HepG2 (cell line): ENCODE data around the gene PAM16. TPM values are rescaled to one million over a fixed set of nuclear protein-coding genes. Genes with fewer than 3 reads are reported as not detected.

Experiments used
- ATAC-seq: fragments of 200-7000 bp; cut with Tn5 transposase; 3 replicates; pipeline ENCODE4 v1.9.1; 2020; ENCODE audit warnings: mild to moderate bottlenecking, moderate library complexity
- BruUV-seq: library from RNA; stranded (reverse); fragments of 400-500 nt; replicated peaks from 2 replicates; lab custom pipeline; 2021; lab: Mats Ljungman, UMichigan
- CTCF ChIA-PET: fragments of 300-600 bp; formaldehyde crosslinking; extraction: SDS; loops from one replicate; lab custom pipeline; 2021; ENCODE audit warnings: low total read pairs, inconsistent platforms, low intra/inter-chr PET ratio; lab: Yijun Ruan, JAX
- POLR2A ChIA-PET: fragments of 350-600 bp; sonication (Branson Sonifier 250); formaldehyde crosslinking; loops from one replicate; lab custom pipeline; 2020; ENCODE audit warnings: antibody characterized with exemption, inconsistent platforms; lab: Yijun Ruan, JAX
- DNase-seq: peaks from one replicate; pipeline ENCODE4 v3.0.0-alpha.2; 2015; ENCODE audit warnings: low spot score
- FAIRE-seq: peaks from 3 replicates; lab custom pipeline; 2011; peaks lifted over from hg19 to GRCh38; lab: Jason Lieb, UNC
- H2AFZ ChIP-seq: one replicate; pipeline ENCODE4 v1.6.1; 2011; ENCODE audit warnings: low read length, inconsistent platforms
- H3K27ac ChIP-seq: fragments of 300-600 bp; 3 replicates; pipeline ENCODE4 v1.8.0; 2011; ENCODE audit warnings: mixed run types, mild to moderate bottlenecking, mixed read lengths, low read length, inconsistent platforms; ENCODE audit not compliant: insufficient read depth; ENCODE audit errors: extremely low read length
- H3K27me3 ChIP-seq, 2 experiments: fragments of 200-600 bp in 1 of 2; 2 replicates in 1 of 2; 3 replicates in 1 of 2; pipeline versions ENCODE4 v1.6.0 to v1.8.0; 2011; ENCODE audit warnings: low read length in 2 of 2, mild to moderate bottlenecking in 2 of 2, moderate library complexity in 2 of 2, inconsistent platforms in 1 of 2; ENCODE audit not compliant: insufficient read depth in 2 of 2, control insufficient read depth in 1 of 2
- H3K36me3 ChIP-seq, 2 experiments: fragments of 200-600 bp in 1 of 2; replicated peaks in 1 of 2; 2 replicates in 1 of 2; 3 replicates in 1 of 2; pipeline versions ENCODE4 v1.5.1 to v1.8.0; 2011; ENCODE audit warnings: low read length in 2 of 2, inconsistent platforms in 1 of 2; ENCODE audit not compliant: insufficient read depth in 2 of 2, control insufficient read depth in 1 of 2
- H3K4me1 ChIP-seq: 2 replicates; pipeline ENCODE4 v1.5.1; 2012; ENCODE audit warnings: low read length, inconsistent platforms; ENCODE audit not compliant: insufficient read depth
- H3K4me2 ChIP-seq: 2 replicates; pipeline ENCODE4 v1.6.0; 2011; ENCODE audit warnings: low read depth, low read length, inconsistent platforms
- H3K4me3 ChIP-seq, 3 experiments: fragments of 200-600 bp in 1 of 3; sonication (generic), shearing (Covaris generic) in 1 of 3; replicated peaks in 1 of 3; 2 replicates each; pipeline ENCODE4 v1.5.1; 2011 to 2016; ENCODE audit warnings: low read length in 3 of 3, inconsistent platforms in 2 of 3, low read depth in 2 of 3, mild to moderate bottlenecking in 2 of 3, control low read depth in 1 of 3, mixed read lengths in 1 of 3; ENCODE audit not compliant: insufficient read depth in 1 of 3
- H3K79me2 ChIP-seq: one replicate; pipeline ENCODE4 v1.6.1; 2011; ENCODE audit warnings: low read length, inconsistent platforms; ENCODE audit not compliant: insufficient read depth
- H3K9ac ChIP-seq: 2 replicates; pipeline ENCODE4 v1.6.0; 2011; ENCODE audit warnings: mild to moderate bottlenecking, low read depth, low read length, inconsistent platforms; ENCODE audit not compliant: insufficient read depth
- H3K9me3 ChIP-seq: 2 replicates; pipeline ENCODE4 v1.5.1; 2012; ENCODE audit warnings: mild to moderate bottlenecking, low read length
- H4K20me1 ChIP-seq: 2 replicates; pipeline ENCODE4 v1.6.0; 2011; ENCODE audit warnings: inconsistent platforms, mild to moderate bottlenecking, low read length, moderate library complexity; ENCODE audit not compliant: insufficient read depth
- BORCS8-MEF2B ChIP-seq: sonication (generic); formaldehyde crosslinking; IDR thresholded peaks from 2 replicates; pipeline ENCODE4 v1.8.0; 2022; ENCODE audit warnings: mild to moderate bottlenecking, missing genetic modification reagents
- ETV5 ChIP-seq: IDR thresholded peaks from 2 replicates; pipeline ENCODE4 v1.6.1; 2018; ENCODE audit warnings: missing biosample characterization, missing genetic modification reagents, inconsistent platforms, borderline replicate concordance
- FOXO1 ChIP-seq: sonication (generic); formaldehyde crosslinking; IDR thresholded peaks from 2 replicates; pipeline ENCODE4 v1.4.0; 2020; ENCODE audit warnings: missing genetic modification reagents
- GLMP ChIP-seq: sonication (generic); formaldehyde crosslinking; IDR thresholded peaks from 2 replicates; pipeline ENCODE4 v1.9.0; 2021; ENCODE audit warnings: missing genetic modification reagents, mild to moderate bottlenecking, borderline replicate concordance
- HOXA5 ChIP-seq: sonication (generic); formaldehyde crosslinking; IDR thresholded peaks from 2 replicates; pipeline ENCODE4 v1.4.0; 2020; ENCODE audit warnings: missing genetic modification reagents
- KLF16 ChIP-seq, 2 experiments: sonication (generic) in 1 of 2; formaldehyde crosslinking in 1 of 2; IDR thresholded peaks; 2 replicates each; pipeline versions ENCODE4 v1.6.1 to v1.8.0; 2016 to 2023; ENCODE audit warnings: missing genetic modification reagents in 2 of 2, missing compliant biosample characterization in 1 of 2
- MEIS2 ChIP-seq: sonication (generic); formaldehyde crosslinking; IDR thresholded peaks from 2 replicates; pipeline ENCODE4 v1.9.0; 2021; ENCODE audit warnings: mild to moderate bottlenecking, missing genetic modification reagents
- MLX ChIP-seq: IDR thresholded peaks from 2 replicates; pipeline ENCODE4 v1.6.1; 2016
- SP5 ChIP-seq: IDR thresholded peaks from 2 replicates; pipeline ENCODE4 v1.6.1; 2016; ENCODE audit warnings: low read depth, borderline replicate concordance
- SPEN ChIP-seq: sonication (generic); formaldehyde crosslinking; IDR thresholded peaks from 2 replicates; pipeline ENCODE4 v1.5.1; 2020; ENCODE audit warnings: low read depth, mild to moderate bottlenecking, missing genetic modification reagents
- TEF ChIP-seq: sonication (generic); formaldehyde crosslinking; IDR thresholded peaks from 2 replicates; pipeline ENCODE4 v1.5.0; 2020; ENCODE audit warnings: missing genetic modification reagents
- ZFP82 ChIP-seq: sonication (generic); formaldehyde crosslinking; IDR thresholded peaks from 2 replicates; pipeline ENCODE4 v1.5.1; 2020; ENCODE audit warnings: mild to moderate bottlenecking, missing genetic modification reagents, borderline replicate concordance
- ZNF180 ChIP-seq: sonication (generic); formaldehyde crosslinking; IDR thresholded peaks from 2 replicates; pipeline ENCODE4 v1.4.0; 2020; ENCODE audit warnings: low read depth, missing genetic modification reagents, borderline replicate concordance
- ZNF547 ChIP-seq: sonication (generic); formaldehyde crosslinking; IDR thresholded peaks from 2 replicates; pipeline ENCODE4 v1.5.1; 2020; ENCODE audit warnings: mild to moderate bottlenecking, missing genetic modification reagents
- ZNF589 ChIP-seq: sonication (generic); formaldehyde crosslinking; conservative IDR thresholded peaks from 2 replicates; pipeline ENCODE4 v1.8.0; 2022; ENCODE audit warnings: mild to moderate bottlenecking, moderate library complexity, missing genetic modification reagents
- ZNF761 ChIP-seq: sonication (generic); formaldehyde crosslinking; conservative IDR thresholded peaks from 2 replicates; pipeline ENCODE4 v1.4.0; 2020; ENCODE audit warnings: mild to moderate bottlenecking, missing genetic modification reagents
- ZNF792 ChIP-seq: IDR thresholded peaks from 2 replicates; pipeline ENCODE4 v1.6.1; 2016
- ZNF878 ChIP-seq: sonication (generic); formaldehyde crosslinking; IDR thresholded peaks from 2 replicates; pipeline ENCODE4 v1.8.1; 2023; ENCODE audit warnings: mild to moderate bottlenecking, missing genetic modification reagents, moderate library complexity
- WGBS: methylation state at CpG from one replicate; pipeline ENCODE4 v1.1.6; 2017; ENCODE audit warnings: low lambda C conversion rate; 5-methylcytosine and 5-hydroxymethylcytosine counted together
- in situ Hi-C: cut with HindIII; loops from 2 replicates; pipeline ENCODE4 v1.10.0; 2017; ENCODE audit warnings: low pct_unique_long_range_greater_than_20kb; ENCODE audit not compliant: extremely low pct_ligation_motif_present
- intact Hi-C: fragments of 100-400 bp; cut with micrococcal nuclease; formaldehyde crosslinking; loops from one replicate; pipeline ENCODE4 v1.10.0; 2022; ENCODE audit not compliant: unreplicated experiment
- polyA plus RNA-seq, 8 experiments: library from polyadenylated mRNA; depleted of rRNA in 3 of 8; stranded (reverse) in 7 of 8; unstranded in 1 of 8; fragments of >200 nt; fragmentation: Illumina TruSeq in 4 of 8; extraction: Trizol in 4 of 8; gene quantifications; 2 replicates each; pipeline versions ENCODE4 v1.2.1 to v1.2.3, GENCODE V29; 2011 to 2016; ENCODE audit warnings: low read depth in 4 of 8, missing spikeins in 1 of 8, mixed read lengths in 1 of 8; ENCODE audit not compliant: insufficient read depth in 1 of 8
- total RNA-seq, 5 experiments: library from RNA; depleted of rRNA; stranded (reverse); fragments of >200 nt; fragmentation: Illumina TruSeq; extraction: Trizol; gene quantifications; 2 replicates each; pipeline ENCODE4 v1.2.3, GENCODE V29; 2016; ENCODE audit warnings: low read depth in 1 of 5
- TF ChIP-seq, protein P1 (sequence below): IDR thresholded peaks from 2 replicates; pipeline ENCODE4 v1.6.1; 2016; ENCODE audit warnings: mild to moderate bottlenecking, missing biosample characterization, missing genetic modification reagents
- TF ChIP-seq, protein P2 (sequence below): IDR thresholded peaks from 2 replicates; pipeline ENCODE4 v1.6.1; 2016; ENCODE audit warnings: low read depth

The PAM16 gene
- total and polyA plus RNA-seq, 2 of the 13 experiments (the other 11 are each of a cell fraction or from before 2014, with no cell fraction given): 51.5 to 51.8 TPM

- Histone ChIP-seq H4K20me1 (peaks cover 28% of the 10 kb centered on the region), H3K4me3 (peak within 1 kb of the TSS; percentile 76 to 92 (median 82)), H3K36me3 (0 out of 5 replicates have a peak, but pooled peaks cover 0 to 2% of the 10 kb centered on the region in 2 experiments), H3K9me3 (no peaks in the 10 kb centered on the region), H3K79me2 (peaks cover 40% of the 10 kb centered on the region), H3K9ac (peak within 1 kb of the TSS; percentile 78), H2AFZ (no peak within 1 kb of the TSS), H3K4me2 (peak within 1 kb of the TSS; percentile 86), H3K4me1 (peaks cover 88% of the 10 kb centered on the region), H3K27ac (peak within 1 kb of the TSS; percentile 83), H3K27me3 (no peaks in the 10 kb centered on the region)
- intact Hi-C loops (no loop called here), in situ Hi-C loops (no loop called here)
- no TSS peak for BruUV-seq
- ATAC-seq (peak; percentile 34), DNase-seq (peak; percentile 59), FAIRE-seq (peak; percentile 68)
- POLR2A ChIA-PET: interaction anchor here (0.9 to 3.5 kb wide), 15 partner anchors 9 to 245 kb away, joined by 3 to 36 read pairs (median 4); partner anchors contain the start of gene PAM16
- 0% methylated on average over 4 of the region's 50 CpGs for WGBS
- CTCF ChIA-PET: no interaction called here
- TF ChIP-seq ZNF547: peak; percentile 43; the same call in 1 of the 2 replicates
- TF ChIP-seq ZNF878 (CRISPR knock-in tag): 0 out of 2 replicates have a peak, but pooled peaks have one; percentile 21
- peak; percentile 65; the same call in 1 of the 2 replicates for TF ChIP-seq ZNF792 (CRISPR knock-in tag)
- TF ChIP-seq ZFP82 (CRISPR knock-in tag): peak; percentile 86
- 0 out of 2 replicates have a peak, but pooled peaks have one; percentile 71 for TF ChIP-seq ZNF180 (CRISPR knock-in tag)
- TF ChIP-seq HOXA5 (CRISPR knock-in tag): peak; percentile 84; the same call in 1 of the 2 replicates
- peak; percentile 53 for TF ChIP-seq FOXO1 (CRISPR knock-in tag)
- TF ChIP-seq GLMP (CRISPR knock-in tag): no peak
- TF ChIP-seq, protein P1, sequence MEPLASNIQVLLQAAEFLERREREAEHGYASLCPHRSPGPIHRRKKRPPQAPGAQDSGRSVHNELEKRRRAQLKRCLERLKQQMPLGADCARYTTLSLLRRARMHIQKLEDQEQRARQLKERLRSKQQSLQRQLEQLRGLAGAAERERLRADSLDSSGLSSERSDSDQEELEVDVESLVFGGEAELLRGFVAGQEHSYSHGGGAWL (CRISPR knock-in tag): peak; percentile 87; the same call in 1 of the 2 replicates
- peak in 1 of 2 experiments; percentile 66; a peak in 1 of 4 replicates for TF ChIP-seq KLF16 (CRISPR knock-in tag; IDR thresholded peaks at IDR 0.05)
- 0 out of 2 replicates have a peak, but pooled peaks have one; percentile 29 for TF ChIP-seq TEF (CRISPR knock-in tag)
- TF ChIP-seq ETV5 (CRISPR knock-in tag): no peak; the same call in 1 of the 2 replicates
- TF ChIP-seq SPEN (CRISPR knock-in tag): peak; percentile 29; the same call in 1 of the 2 replicates
- TF ChIP-seq ZNF761 (CRISPR knock-in tag): 0 out of 2 replicates have a peak, but pooled peaks have one; percentile 56
- TF ChIP-seq, protein P2, sequence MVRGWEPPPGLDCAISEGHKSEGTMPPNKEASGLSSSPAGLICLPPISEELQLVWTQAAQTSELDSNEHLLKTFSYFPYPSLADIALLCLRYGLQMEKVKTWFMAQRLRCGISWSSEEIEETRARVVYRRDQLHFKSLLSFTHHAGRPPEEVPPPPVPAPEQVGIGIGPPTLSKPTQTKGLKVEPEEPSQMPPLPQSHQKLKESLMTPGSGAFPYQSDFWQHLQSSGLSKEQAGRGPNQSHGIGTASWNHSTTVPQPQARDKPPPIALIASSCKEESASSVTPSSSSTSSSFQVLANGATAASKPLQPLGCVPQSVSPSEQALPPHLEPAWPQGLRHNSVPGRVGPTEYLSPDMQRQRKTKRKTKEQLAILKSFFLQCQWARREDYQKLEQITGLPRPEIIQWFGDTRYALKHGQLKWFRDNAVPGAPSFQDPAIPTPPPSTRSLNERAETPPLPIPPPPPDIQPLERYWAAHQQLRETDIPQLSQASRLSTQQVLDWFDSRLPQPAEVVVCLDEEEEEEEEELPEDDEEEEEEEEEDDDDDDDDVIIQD (CRISPR knock-in tag): no peak
- TF ChIP-seq BORCS8-MEF2B (CRISPR knock-in tag): no peak; the same call in 1 of the 2 replicates
- no peak for TF ChIP-seq ZNF589 (CRISPR knock-in tag)
- peak; percentile 46; the same call in 1 of the 2 replicates for TF ChIP-seq MEIS2
- TF ChIP-seq SP5 (CRISPR knock-in tag): no peak; the same call in 1 of the 2 replicates
- TF ChIP-seq MLX (CRISPR knock-in tag): 0 out of 2 replicates have a peak, but pooled peaks have one; percentile 8
These were observed 20.4 kb upstream of the PAM16 start, which contains the start of gene VASN for GRCh38 chr16:4371357-4372000. Gene VASN (plus strand): TSS chr16:4371848. CDS start chr16:4380878, 9,030 bp downstream.
